GM23338 (cell line): Measurements from ENCODE around the gene LYPLAL1. TPM values are rescaled to one million over a fixed set of nuclear protein-coding genes. Genes with fewer than 3 reads are reported as not detected.

Experiments
- ATAC-seq: fragments of 200-7000 bp; cut with Tn5 transposase; 3 replicates; pipeline ENCODE4 v1.9.1; 2020
- DNase-seq: peaks from one replicate; pipeline ENCODE4 v3.0.0-alpha.2; 2015; ENCODE audit warnings: low spot score
- H2AFZ ChIP-seq: fragments of 200-600 bp; sonication (generic); 2 replicates; pipeline ENCODE4 v1.8.0; 2016; ENCODE audit warnings: antibody characterized with exemption, mild to moderate bottlenecking, moderate library complexity
- H3F3A ChIP-seq: fragments of 200-600 bp; sonication (generic); replicated peaks from 2 replicates; pipeline ENCODE4 v1.8.0; 2017; ENCODE audit warnings: antibody characterized with exemption, mixed run types, low read depth
- H3K27ac ChIP-seq: fragments of 200-600 bp; sonication (generic); 2 replicates; pipeline ENCODE4 v1.6.1; 2016; ENCODE audit warnings: low read depth
- H3K27me3 ChIP-seq: fragments of 200-600 bp; sonication (generic); 2 replicates; pipeline ENCODE4 v1.8.0; 2016; ENCODE audit warnings: mild to moderate bottlenecking, mixed run types, moderate library complexity; ENCODE audit not compliant: insufficient read depth
- H3K36me3 ChIP-seq: fragments of 200-600 bp; sonication (generic); 2 replicates; pipeline ENCODE4 v1.8.0; 2016; ENCODE audit warnings: mild to moderate bottlenecking; ENCODE audit not compliant: insufficient read depth
- H3K4me1 ChIP-seq: fragments of 200-600 bp; sonication (generic); 2 replicates; pipeline ENCODE4 v1.8.0; 2016; ENCODE audit warnings: mild to moderate bottlenecking, moderate library complexity; ENCODE audit not compliant: insufficient read depth
- H3K4me2 ChIP-seq: fragments of 200-600 bp; sonication (generic); 2 replicates; pipeline ENCODE4 v1.7.1; 2017; ENCODE audit warnings: mixed run types
- H3K4me3 ChIP-seq: fragments of 200-600 bp; sonication (generic); 2 replicates; pipeline ENCODE4 v1.6.1; 2016; ENCODE audit warnings: mixed run types
- H3K79me2 ChIP-seq: fragments of 200-600 bp; sonication (generic); replicated peaks from 2 replicates; pipeline ENCODE4 v1.8.0; 2017; ENCODE audit warnings: mild to moderate bottlenecking; ENCODE audit not compliant: insufficient read depth
- H3K9me2 ChIP-seq: fragments of 200-600 bp; sonication (generic); 2 replicates; pipeline ENCODE4 v1.8.0; 2017; ENCODE audit not compliant: insufficient read depth
- H4K20me1 ChIP-seq: fragments of 200-600 bp; sonication (generic); replicated peaks from 2 replicates; pipeline ENCODE4 v1.8.0; 2017; ENCODE audit warnings: mild to moderate bottlenecking; ENCODE audit not compliant: insufficient read depth
- H3K27ac Mint-ChIP-seq: 2 replicates; pipeline ENCODE4 v1.8.0; 2020; ENCODE audit warnings: inconsistent platforms, mild to moderate bottlenecking, moderate library complexity, mixed read lengths
- H3K27me3 Mint-ChIP-seq: 3 replicates; pipeline ENCODE4 v1.8.0; 2022; ENCODE audit warnings: low read depth, mild to moderate bottlenecking, moderate library complexity, mixed read lengths, inconsistent platforms; ENCODE audit not compliant: insufficient read depth, poor library complexity
- H3K36me3 Mint-ChIP-seq: 3 replicates; pipeline ENCODE4 v1.8.0; 2021; ENCODE audit warnings: low read depth, mild to moderate bottlenecking, inconsistent platforms, moderate library complexity, mixed read lengths
- H3K4me1 Mint-ChIP-seq: 3 replicates; pipeline ENCODE4 v1.8.0; 2020; ENCODE audit warnings: mild to moderate bottlenecking, inconsistent platforms, mixed read lengths
- H3K4me3 Mint-ChIP-seq: 3 replicates; pipeline ENCODE4 v1.8.0; 2021; ENCODE audit warnings: moderate library complexity, mild to moderate bottlenecking, inconsistent platforms, mixed read lengths
- H3K9me3 Mint-ChIP-seq: 3 replicates; pipeline ENCODE4 v1.8.0; 2020; ENCODE audit warnings: moderate library complexity, mild to moderate bottlenecking, inconsistent platforms, mixed read lengths
- CREB1 ChIP-seq: fragments of 250-450 bp; sonication (Bioruptor Pico); IDR thresholded peaks from 2 replicates; pipeline ENCODE4 v1.5.0; 2020; ENCODE audit warnings: low read depth, mild to moderate bottlenecking, moderate library complexity
- ETS1 ChIP-seq: IDR thresholded peaks from 2 replicates; pipeline ENCODE4 v1.6.1; 2016; ENCODE audit warnings: antibody characterized with exemption
- JUNB ChIP-seq: IDR thresholded peaks from one replicate; pipeline ENCODE4 v1.6.1; 2016; ENCODE audit warnings: antibody characterized with exemption; ENCODE audit not compliant: unreplicated experiment
- NANOG ChIP-seq: IDR thresholded peaks from 2 replicates; pipeline ENCODE4 v1.6.1; 2016; ENCODE audit warnings: antibody characterized with exemption, borderline replicate concordance
- REST ChIP-seq: IDR thresholded peaks from one replicate; pipeline ENCODE4 v1.6.1; 2018; ENCODE audit warnings: antibody characterized with exemption; ENCODE audit not compliant: unreplicated experiment
- ZNF114 ChIP-seq: fragments of 250-450 bp; sonication (Bioruptor Pico); IDR thresholded peaks from 2 replicates; pipeline ENCODE4 v1.5.0; 2020; ENCODE audit warnings: mild to moderate bottlenecking, moderate library complexity
- ZNF462 ChIP-seq: fragments of 250-450 bp; sonication (Bioruptor Pico); IDR thresholded peaks from 2 replicates; pipeline ENCODE4 v1.5.0; 2020; ENCODE audit warnings: mild to moderate bottlenecking, moderate library complexity
- polyA plus RNA-seq: library from polyadenylated mRNA; unstranded; fragments of >200 nt; fragmentation: Nextera tagmentation; extraction: Ambion mirVana; gene quantifications from 2 replicates; pipeline ENCODE4 v1.2.1, GENCODE V29; 2016
- total RNA-seq: library from RNA; depleted of rRNA; stranded (reverse); fragments of >200 nt; shearing (Covaris generic); gene quantifications from 2 replicates; pipeline ENCODE4 v1.2.3, GENCODE V29; 2014

LYPLAL1 gene
- total and polyA plus RNA-seq, 2 experiments from 2014 or later: 9.9 to 60.2 TPM

- no peak for TF ChIP-seq ZNF462 (CRISPR knock-in tag)
Observed at GRCh38 chr1:219173434-219173757, 282 bp upstream of the LYPLAL1 start (continued).

GRCh38 chr1:219174460-219175211 lies 958 bp downstream of the LYPLAL1 start:
- Mint-ChIP-seq H3K27ac (peak overlapping the region; percentile 98), H3K36me3 (no peaks in the 10 kb centered on the region), H3K9me3 (no peaks in the 10 kb centered on the region), H3K4me3 (peak overlapping the region; percentile 93), H3K27me3 (no peaks in the 10 kb centered on the region), H3K4me1 (peaks cover 18% of the 10 kb centered on the region)
- Histone ChIP-seq H3K4me3 (peak overlapping the region; percentile 73), H3K27me3 (no peaks in the 10 kb centered on the region), H3K4me2 (peak overlapping the region; percentile 85), H3K36me3 (no peaks in the 10 kb centered on the region), H2AFZ (no peak overlapping the region), H3K79me2 (peaks cover 12% of the 10 kb centered on the region; the same call in 1 of the 2 replicates), H4K20me1 (0 out of 2 replicates have a peak, but pooled peaks cover 4% of the 10 kb centered on the region), H3K9me2 (no peaks in the 10 kb centered on the region), H3K4me1 (0 out of 2 replicates have a peak, but pooled peaks cover 14% of the 10 kb centered on the region), H3K27ac (peak overlapping the region; percentile 89; the same call in 1 of the 2 replicates), H3F3A (no peaks in the 10 kb centered on the region)
- ATAC-seq (peak; percentile 61), DNase-seq (peak; percentile 38)
- TF ChIP-seq NANOG (no peak), ZNF114 (CRISPR knock-in tag) (no peak), ETS1 (no peak), REST (no peak), JUNB (no peak), CREB1 (CRISPR knock-in tag) (no peak)
